GM12865 (cell line): ENCODE data around the gene TMEM214.

ENCODE experiments used
- DNase-seq: peaks from one replicate; pipeline ENCODE4 v3.0.0; 2010; ENCODE audit warnings: low read depth
- H3K4me3 ChIP-seq: 2 replicates; pipeline ENCODE4 v1.5.1; 2011; ENCODE audit warnings: mild to moderate bottlenecking, low read depth, low read length, control low read depth
- CTCF ChIP-seq: IDR thresholded peaks from 2 replicates; pipeline ENCODE4 v1.5.1; 2011; ENCODE audit warnings: low read length, control low read depth, low read depth, inconsistent platforms; ENCODE audit not compliant: insufficient read depth; ENCODE audit errors: missing control alignments

TMEM214 gene

GRCh38 chr2:27019459-27019858 is 13.3 kb upstream of the TMEM214 start:
- no peak for TF ChIP-seq CTCF
- DNase-seq, result no peak
- no peak overlapping the region for H3K4me3 ChIP-seq

- no peak for TF ChIP-seq CTCF
- DNase-seq, result no peak
- no peak overlapping the region for H3K4me3 ChIP-seq
These were observed 12.6 kb upstream of the TMEM214 start for GRCh38 chr2:27019931-27020855.

GRCh38 chr2:27021253-27022049 is 11.3 kb upstream of the TMEM214 start:
- TF ChIP-seq CTCF, result no peak
- no peak for DNase-seq

GRCh38 chr2:27023740-27024139 is 9.0 kb upstream of the TMEM214 start:
- H3K4me3 ChIP-seq, result no peak overlapping the region
- no peak for TF ChIP-seq CTCF
- no peak for DNase-seq

More at GRCh38 chr2:27021253-27022049, 11.3 kb upstream of the TMEM214 start:
- no peak overlapping the region for H3K4me3 ChIP-seq

GRCh38 chr2:27024188-27024587 is 8.6 kb upstream of the TMEM214 start:
- no peak for TF ChIP-seq CTCF
- H3K4me3 ChIP-seq, result no peak overlapping the region
- no peak for DNase-seq

- no peak for DNase-seq
- no peak for TF ChIP-seq CTCF
- H3K4me3 ChIP-seq, result no peak overlapping the region
These were observed 8.0 kb upstream of the TMEM214 start for GRCh38 chr2:27024812-27025211.
